ENCODE measurements around the gene CDH7.

Gene CDH7

DNA sequence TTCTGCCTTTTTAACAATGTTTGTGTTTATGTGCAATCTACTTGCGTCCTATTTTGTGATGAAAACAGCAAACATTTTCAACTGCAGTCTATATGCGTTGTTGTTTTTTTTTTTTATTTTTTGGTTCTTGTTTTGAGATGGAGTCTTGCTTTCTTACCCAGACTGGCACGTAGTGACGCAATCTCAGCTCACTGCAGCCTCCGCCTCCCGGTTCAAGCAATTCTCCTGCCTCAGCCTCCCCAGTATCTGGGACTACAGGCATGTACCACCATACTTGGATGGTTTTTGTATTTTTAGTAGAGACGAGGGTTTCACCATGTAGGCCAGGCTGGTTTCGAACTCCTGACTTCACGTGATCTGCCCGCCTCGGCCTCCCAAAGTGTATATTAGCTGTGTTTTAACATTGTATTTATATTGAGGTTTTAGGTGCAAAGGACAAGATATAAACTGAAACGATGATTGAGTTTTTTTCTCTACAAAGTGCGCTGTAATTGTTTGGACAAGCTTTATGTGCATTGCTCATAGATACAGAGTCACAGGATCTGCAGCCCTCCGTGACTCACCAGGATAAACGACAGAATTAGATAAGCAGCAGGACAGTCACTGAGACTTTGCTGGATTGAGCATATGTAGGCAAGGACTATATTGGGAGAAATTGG is 17.4 kb downstream of the CDH7 start:
- no peak for DNase-seq

DNA sequence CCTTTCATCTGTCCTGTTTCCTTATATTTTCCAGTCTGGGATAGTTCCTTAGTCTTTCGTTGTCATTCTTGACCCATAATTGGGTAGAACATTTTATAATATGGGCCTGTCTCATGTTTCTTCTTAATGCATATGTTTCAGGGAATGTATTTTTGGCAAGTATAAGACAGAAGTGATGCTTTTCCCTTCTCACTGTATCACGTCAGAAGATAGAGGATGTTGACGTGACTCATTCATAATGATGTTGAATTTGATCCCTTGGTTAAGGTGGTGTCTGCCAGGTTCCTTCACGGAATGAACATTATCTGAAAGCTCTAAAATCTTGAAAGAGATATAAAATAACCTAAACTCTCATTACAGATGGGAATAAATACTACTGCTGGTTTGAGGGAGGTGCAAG is 18.8 kb downstream of the CDH7 start:
- DNase-seq, result no peak

DNA sequence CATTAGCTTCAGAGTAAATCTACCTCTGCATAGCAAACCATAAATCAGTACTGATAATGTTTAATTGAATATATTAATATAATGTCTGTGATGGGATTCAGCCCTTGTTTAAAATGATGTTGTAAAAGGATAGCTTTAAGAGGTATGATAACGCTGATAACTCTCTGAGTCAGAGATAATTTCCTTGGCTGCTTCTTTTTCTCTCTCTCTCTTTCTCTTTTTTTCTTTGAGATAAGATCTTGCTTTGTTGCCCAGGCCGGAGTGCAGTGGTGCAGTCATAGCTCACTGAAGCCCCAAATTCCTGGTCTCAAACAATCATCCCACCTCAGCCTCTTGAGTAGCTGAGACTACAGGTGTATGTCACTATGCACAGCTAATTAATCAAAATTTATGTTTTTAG is 35.7 kb downstream of the CDH7 start:
- no peak for DNase-seq

- no peak for DNase-seq
Observed at GRCh38 chr18:65788373-65788772, 37.6 kb downstream of the CDH7 start.

- no peak for DNase-seq
Observed at GRCh38 chr18:65790604-65791003, 39.8 kb downstream of the CDH7 start.

- no peak for DNase-seq
Observed at GRCh38 chr18:65791719-65792118, 40.9 kb downstream of the CDH7 start.

GRCh38 chr18:65792456-65793074 is 41.8 kb downstream of the CDH7 start:
- no peak for DNase-seq

DNA sequence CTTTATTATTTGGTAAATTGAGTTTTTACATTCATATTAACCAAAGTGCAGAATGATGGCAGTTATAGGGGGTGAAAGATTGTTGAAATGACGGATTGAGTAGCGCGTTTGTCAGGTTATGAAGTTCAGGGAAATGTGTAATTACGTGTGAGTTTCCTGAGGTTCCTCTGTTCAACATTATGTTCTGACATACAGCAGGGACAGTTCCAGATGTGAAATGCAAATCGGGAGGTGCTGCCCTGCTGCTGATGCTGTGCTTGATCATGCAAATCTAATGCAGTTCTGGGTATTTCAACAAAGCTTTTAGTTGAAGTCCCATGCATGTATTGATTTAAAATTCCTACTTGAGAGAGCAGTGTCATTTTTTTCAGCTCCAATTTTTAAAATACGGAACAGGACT is 57.9 kb downstream of the CDH7 start:
- DNase-seq, result no peak

GRCh38 chr18:65811307-65811706 is 60.5 kb downstream of the CDH7 start:
- no peak for DNase-seq

DNA sequence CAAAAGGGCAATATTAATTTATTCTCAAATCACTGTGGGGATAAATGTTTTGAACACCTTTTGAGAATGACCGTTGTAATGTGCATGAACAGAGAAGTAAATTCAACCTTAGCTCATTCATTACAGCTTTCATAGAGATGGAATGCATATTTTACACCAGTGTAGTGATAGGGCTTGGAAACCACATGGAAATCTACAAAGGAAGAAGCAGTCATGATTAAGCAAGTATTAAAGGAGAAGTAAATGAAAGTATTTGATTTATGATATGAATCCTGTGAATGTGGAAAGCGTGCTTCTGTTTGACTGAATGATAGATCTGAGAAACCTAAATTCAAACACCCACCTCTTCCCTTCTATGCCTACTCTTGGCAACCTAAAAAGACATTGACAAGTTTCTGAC is 64.7 kb downstream of the CDH7 start:
- no peak for DNase-seq

GRCh38 chr18:65817178-65817577 is 66.4 kb downstream of the CDH7 start:
- no peak for DNase-seq

GRCh38 chr18:65821911-65822310 is 71.1 kb downstream of the CDH7 start:
- DNase-seq, result no peak

GRCh38 chr18:65822826-65823225 is 72.0 kb downstream of the CDH7 start:
- no peak for DNase-seq

- DNase-seq, result no peak
Observed at GRCh38 chr18:65827444-65827843, 76.6 kb downstream of the CDH7 start.

- DNase-seq, result no peak
Observed at GRCh38 chr18:65835881-65836280, 85.1 kb downstream of the CDH7 start.

- no peak for DNase-seq
Observed at GRCh38 chr18:65846107-65846506, 95.3 kb downstream of the CDH7 start.

- DNase-seq, result no peak
Observed at GRCh38 chr18:65852273-65852672, 101.5 kb downstream of the CDH7 start.

- no peak for DNase-seq
Observed at GRCh38 chr18:65859075-65859474, 108.3 kb downstream of the CDH7 start.

GRCh38 chr18:65869527-65869926 is 118.7 kb downstream of the CDH7 start:
- no peak for DNase-seq

DNA sequence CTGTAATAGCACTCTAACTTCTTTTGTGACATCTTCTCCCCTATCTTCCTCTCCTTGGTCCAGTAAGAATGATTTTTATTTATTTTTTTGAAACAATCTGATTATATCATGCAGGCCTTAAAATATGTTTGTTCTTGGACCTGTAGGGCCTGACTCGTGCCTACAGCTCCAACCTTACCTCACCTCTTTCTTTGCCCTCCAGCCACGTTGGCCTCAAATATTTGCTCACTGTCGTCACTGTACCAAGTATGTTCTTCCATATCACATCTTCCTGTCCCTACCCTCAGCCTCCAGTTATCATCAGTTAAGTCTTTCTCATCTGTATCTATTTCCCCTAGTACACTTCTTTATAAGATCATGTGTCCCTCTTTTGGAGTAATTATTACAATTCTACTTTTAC is 125.5 kb downstream of the CDH7 start:
- DNase-seq, result no peak

DNA sequence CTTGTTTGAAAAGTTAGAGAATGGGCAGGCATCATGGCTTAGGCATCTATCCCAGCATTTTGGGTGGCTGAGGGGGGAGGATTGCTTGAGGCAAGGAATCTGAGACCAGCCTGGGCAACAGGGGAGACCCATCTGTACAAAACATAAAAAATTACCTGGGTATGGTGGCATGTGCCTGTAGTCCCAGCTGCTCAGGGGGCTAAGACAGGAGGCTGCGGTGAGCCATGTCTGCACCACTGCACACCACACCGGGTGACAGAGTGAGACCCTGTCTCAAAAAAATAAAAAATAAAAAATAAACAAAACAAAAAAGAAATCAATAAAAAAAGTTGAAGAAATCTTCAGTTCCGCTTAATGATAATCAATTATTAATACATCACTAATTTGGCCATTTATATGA is 146.5 kb downstream of the CDH7 start:
- DNase-seq, result no peak

- no peak for DNase-seq
Observed at GRCh38 chr18:65901522-65901921, 150.7 kb downstream of the CDH7 start.

- DNase-seq, result no peak
Observed at GRCh38 chr18:65906621-65907034, 155.8 kb downstream of the CDH7 start.

- no peak for DNase-seq
Observed at GRCh38 chr18:65907281-65907680, 156.5 kb downstream of the CDH7 start.

DNA sequence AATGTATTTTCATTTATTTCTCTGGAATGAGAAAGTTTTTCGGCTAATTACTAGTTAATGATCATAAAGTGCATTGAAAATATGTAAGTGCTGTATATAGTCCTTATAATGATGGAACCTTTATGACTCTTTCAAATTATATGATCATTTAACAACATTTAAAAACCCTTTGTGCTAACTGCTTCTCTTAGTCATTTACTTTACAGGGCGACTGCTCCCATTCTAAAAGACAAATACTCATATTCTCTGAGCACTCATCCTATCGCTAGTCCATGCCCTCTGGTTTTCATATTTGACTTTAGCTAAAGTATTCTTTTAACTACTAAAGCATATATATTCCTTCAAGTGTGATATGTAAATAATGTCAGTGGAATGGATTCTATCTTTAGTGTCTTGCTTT is 168.2 kb downstream of the CDH7 start:
- no peak for DNase-seq
